ENCODE data around the gene PDE6D.

The PDE6D gene

GRCh38 chr2:231726276-231726675 lies 54.8 kb downstream of the PDE6D start:
- Histone ChIP-seq H3K36me3 (no peaks in the 10 kb centered on the region), H3K4me3 (ENCODE audit: low read depth in 1 of 2, low read length in 1 of 2) (no peak overlapping the region), H3K27ac (no peak overlapping the region), H3K4me1 (ENCODE audit: control insufficient read depth in 1 of 2, insufficient read depth in 1 of 2, low read depth in 1 of 2, low read length in 1 of 2) (no peaks in the 10 kb centered on the region), H3K27me3 (no peaks in the 10 kb centered on the region), H3K9me3 (no peaks in the 10 kb centered on the region)
- no peak for TF ChIP-seq CTCF (IDR thresholded peaks at IDR 0.05)

GRCh38 chr2:231725476-231725875 lies 55.6 kb downstream of the PDE6D start:
- Histone ChIP-seq H3K36me3 (no peaks in the 10 kb centered on the region), H3K27me3 (no peaks in the 10 kb centered on the region), H3K4me3 (ENCODE audit: low read depth in 1 of 2, low read length in 1 of 2) (no peak overlapping the region), H3K9me3 (no peaks in the 10 kb centered on the region), H3K4me1 (ENCODE audit: control insufficient read depth in 1 of 2, insufficient read depth in 1 of 2, low read depth in 1 of 2, low read length in 1 of 2) (no peaks in the 10 kb centered on the region), H3K27ac (no peak overlapping the region)
- no peak for TF ChIP-seq CTCF (IDR thresholded peaks at IDR 0.05)

- no peak overlapping the region for H3K4me3 ChIP-seq (ENCODE audit: low read depth in 1 of 2, low read length in 1 of 2)
- H3K27ac ChIP-seq: no peak overlapping the region
- H3K9me3 ChIP-seq: no peaks in the 10 kb centered on the region
- no peaks in the 10 kb centered on the region for H3K36me3 ChIP-seq
- H3K4me1 ChIP-seq (ENCODE audit: control insufficient read depth in 1 of 2, insufficient read depth in 1 of 2, low read depth in 1 of 2, low read length in 1 of 2): no peaks in the 10 kb centered on the region
- H3K27me3 ChIP-seq: no peaks in the 10 kb centered on the region
- TF ChIP-seq CTCF (IDR thresholded peaks at IDR 0.05): no peak
Measured at GRCh38 chr2:231722721-231723307, 58.3 kb downstream of the PDE6D start.

GRCh38 chr2:231720987-231721966 lies 59.8 kb downstream of the PDE6D start:
- Histone ChIP-seq H3K36me3 (no peaks in the 10 kb centered on the region), H3K9me3 (no peaks in the 10 kb centered on the region), H3K4me3 (ENCODE audit: low read depth in 1 of 2, low read length in 1 of 2) (no peak overlapping the region), H3K4me1 (ENCODE audit: control insufficient read depth in 1 of 2, insufficient read depth in 1 of 2, low read depth in 1 of 2, low read length in 1 of 2) (peaks cover 0 to 4% of the 10 kb centered on the region in 2 experiments), H3K27me3 (no peaks in the 10 kb centered on the region), H3K27ac (no peak overlapping the region)
- no peak for TF ChIP-seq CTCF (IDR thresholded peaks at IDR 0.05)

GRCh38 chr2:231720292-231720986 lies 60.6 kb downstream of the PDE6D start:
- H3K27me3 ChIP-seq: no peaks in the 10 kb centered on the region

More at GRCh38 chr2:231720292-231720986, 60.6 kb downstream of the PDE6D start:
- Histone ChIP-seq H3K36me3 (no peaks in the 10 kb centered on the region), H3K4me1 (ENCODE audit: control insufficient read depth in 1 of 2, insufficient read depth in 1 of 2, low read depth in 1 of 2, low read length in 1 of 2) (peaks cover 0 to 4% of the 10 kb centered on the region in 2 experiments), H3K4me3 (ENCODE audit: low read depth in 1 of 2, low read length in 1 of 2) (no peak overlapping the region), H3K27ac (no peak overlapping the region), H3K9me3 (no peaks in the 10 kb centered on the region)
- TF ChIP-seq CTCF (IDR thresholded peaks at IDR 0.05): no peak

All from neutrophil (primary cell).